GM23338 (cell line): ENCODE results near the gene MTHFD2L. TPM values are rescaled to one million over a fixed set of nuclear protein-coding genes. Genes with fewer than 3 reads are reported as not detected.

Experiments
- ATAC-seq: fragments of 200-7000 bp; cut with Tn5 transposase; 3 replicates; pipeline ENCODE4 v1.9.1; 2020
- DNase-seq: peaks from one replicate; pipeline ENCODE4 v3.0.0-alpha.2; 2015; ENCODE audit warnings: low spot score
- H2AFZ ChIP-seq: fragments of 200-600 bp; sonication (generic); 2 replicates; pipeline ENCODE4 v1.8.0; 2016; ENCODE audit warnings: antibody characterized with exemption, mild to moderate bottlenecking, moderate library complexity
- H3F3A ChIP-seq: fragments of 200-600 bp; sonication (generic); replicated peaks from 2 replicates; pipeline ENCODE4 v1.8.0; 2017; ENCODE audit warnings: antibody characterized with exemption, mixed run types, low read depth
- H3K27ac ChIP-seq: fragments of 200-600 bp; sonication (generic); 2 replicates; pipeline ENCODE4 v1.6.1; 2016; ENCODE audit warnings: low read depth
- H3K27me3 ChIP-seq: fragments of 200-600 bp; sonication (generic); 2 replicates; pipeline ENCODE4 v1.8.0; 2016; ENCODE audit warnings: mild to moderate bottlenecking, mixed run types, moderate library complexity; ENCODE audit not compliant: insufficient read depth
- H3K36me3 ChIP-seq: fragments of 200-600 bp; sonication (generic); 2 replicates; pipeline ENCODE4 v1.8.0; 2016; ENCODE audit warnings: mild to moderate bottlenecking; ENCODE audit not compliant: insufficient read depth
- H3K4me1 ChIP-seq: fragments of 200-600 bp; sonication (generic); 2 replicates; pipeline ENCODE4 v1.8.0; 2016; ENCODE audit warnings: mild to moderate bottlenecking, moderate library complexity; ENCODE audit not compliant: insufficient read depth
- H3K4me2 ChIP-seq: fragments of 200-600 bp; sonication (generic); 2 replicates; pipeline ENCODE4 v1.7.1; 2017; ENCODE audit warnings: mixed run types
- H3K4me3 ChIP-seq: fragments of 200-600 bp; sonication (generic); 2 replicates; pipeline ENCODE4 v1.6.1; 2016; ENCODE audit warnings: mixed run types
- H3K79me2 ChIP-seq: fragments of 200-600 bp; sonication (generic); replicated peaks from 2 replicates; pipeline ENCODE4 v1.8.0; 2017; ENCODE audit warnings: mild to moderate bottlenecking; ENCODE audit not compliant: insufficient read depth
- H3K9me2 ChIP-seq: fragments of 200-600 bp; sonication (generic); 2 replicates; pipeline ENCODE4 v1.8.0; 2017; ENCODE audit not compliant: insufficient read depth
- H4K20me1 ChIP-seq: fragments of 200-600 bp; sonication (generic); replicated peaks from 2 replicates; pipeline ENCODE4 v1.8.0; 2017; ENCODE audit warnings: mild to moderate bottlenecking; ENCODE audit not compliant: insufficient read depth
- H3K27ac Mint-ChIP-seq: 2 replicates; pipeline ENCODE4 v1.8.0; 2020; ENCODE audit warnings: inconsistent platforms, mild to moderate bottlenecking, moderate library complexity, mixed read lengths
- H3K27me3 Mint-ChIP-seq: 3 replicates; pipeline ENCODE4 v1.8.0; 2022; ENCODE audit warnings: low read depth, mild to moderate bottlenecking, moderate library complexity, mixed read lengths, inconsistent platforms; ENCODE audit not compliant: insufficient read depth, poor library complexity
- H3K36me3 Mint-ChIP-seq: 3 replicates; pipeline ENCODE4 v1.8.0; 2021; ENCODE audit warnings: low read depth, mild to moderate bottlenecking, inconsistent platforms, moderate library complexity, mixed read lengths
- H3K4me1 Mint-ChIP-seq: 3 replicates; pipeline ENCODE4 v1.8.0; 2020; ENCODE audit warnings: mild to moderate bottlenecking, inconsistent platforms, mixed read lengths
- H3K4me3 Mint-ChIP-seq: 3 replicates; pipeline ENCODE4 v1.8.0; 2021; ENCODE audit warnings: moderate library complexity, mild to moderate bottlenecking, inconsistent platforms, mixed read lengths
- H3K9me3 Mint-ChIP-seq: 3 replicates; pipeline ENCODE4 v1.8.0; 2020; ENCODE audit warnings: moderate library complexity, mild to moderate bottlenecking, inconsistent platforms, mixed read lengths
- CREB1 ChIP-seq: fragments of 250-450 bp; sonication (Bioruptor Pico); IDR thresholded peaks from 2 replicates; pipeline ENCODE4 v1.5.0; 2020; ENCODE audit warnings: low read depth, mild to moderate bottlenecking, moderate library complexity
- ETS1 ChIP-seq: IDR thresholded peaks from 2 replicates; pipeline ENCODE4 v1.6.1; 2016; ENCODE audit warnings: antibody characterized with exemption
- EZH2 ChIP-seq: fragments of 200-600 bp; sonication (generic); IDR thresholded peaks from one replicate; pipeline ENCODE4 v1.8.0; 2017; ENCODE audit warnings: antibody characterized with exemption, mild to moderate bottlenecking, low read depth; ENCODE audit not compliant: unreplicated experiment
- JUNB ChIP-seq: IDR thresholded peaks from one replicate; pipeline ENCODE4 v1.6.1; 2016; ENCODE audit warnings: antibody characterized with exemption; ENCODE audit not compliant: unreplicated experiment
- NANOG ChIP-seq: IDR thresholded peaks from 2 replicates; pipeline ENCODE4 v1.6.1; 2016; ENCODE audit warnings: antibody characterized with exemption, borderline replicate concordance
- POLR2AphosphoS5 ChIP-seq: IDR thresholded peaks from 2 replicates; pipeline ENCODE4 v1.6.1; 2016; ENCODE audit warnings: antibody characterized with exemption, low read depth
- ZNF114 ChIP-seq: fragments of 250-450 bp; sonication (Bioruptor Pico); IDR thresholded peaks from 2 replicates; pipeline ENCODE4 v1.5.0; 2020; ENCODE audit warnings: mild to moderate bottlenecking, moderate library complexity
- ZNF331 ChIP-seq: fragments of 250-450 bp; sonication (Bioruptor Pico); IDR thresholded peaks from 2 replicates; pipeline ENCODE4 v1.5.0; 2020; ENCODE audit warnings: low read depth, mild to moderate bottlenecking, moderate library complexity
- ZNF462 ChIP-seq: fragments of 250-450 bp; sonication (Bioruptor Pico); IDR thresholded peaks from 2 replicates; pipeline ENCODE4 v1.5.0; 2020; ENCODE audit warnings: mild to moderate bottlenecking, moderate library complexity
- polyA plus RNA-seq: library from polyadenylated mRNA; unstranded; fragments of >200 nt; fragmentation: Nextera tagmentation; extraction: Ambion mirVana; gene quantifications from 2 replicates; pipeline ENCODE4 v1.2.1, GENCODE V29; 2016
- total RNA-seq: library from RNA; depleted of rRNA; stranded (reverse); fragments of >200 nt; shearing (Covaris generic); gene quantifications from 2 replicates; pipeline ENCODE4 v1.2.3, GENCODE V29; 2014
- TF ChIP-seq, protein P1 (sequence below): IDR thresholded peaks from one replicate; pipeline ENCODE4 v1.6.1; 2018; ENCODE audit warnings: antibody characterized with exemption; ENCODE audit not compliant: unreplicated experiment

MTHFD2L gene
- total and polyA plus RNA-seq, 2 experiments from 2014 or later, result 24.4 to 35.7 TPM

- TF ChIP-seq EZH2 (no peak), ETS1 (no peak), JUNB (no peak), CREB1 (CRISPR knock-in tag) (no peak), ZNF331 (CRISPR knock-in tag) (no peak)
These were observed 9.7 kb downstream of the MTHFD2L start (continued) for GRCh38 chr4:74167585-74167984.

DNA sequence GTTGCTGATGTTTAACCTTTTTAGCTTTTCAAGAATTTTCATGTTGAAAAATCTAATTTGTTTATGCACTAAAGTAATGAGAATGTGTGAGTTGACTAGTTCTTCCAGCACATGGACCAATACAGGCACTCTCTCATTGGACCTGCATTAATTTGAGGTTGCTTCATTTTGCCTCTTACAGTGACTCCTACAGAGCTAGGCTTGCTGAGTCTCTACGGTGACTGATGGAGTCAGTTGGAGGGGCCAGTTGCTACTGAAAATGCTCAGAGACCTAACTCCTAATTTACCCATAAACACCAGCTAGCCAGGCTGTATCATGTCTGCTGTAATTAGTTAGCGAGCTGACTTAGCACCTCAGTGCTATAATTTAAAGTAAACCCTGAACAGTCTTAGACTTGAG is 10.9 kb downstream of the MTHFD2L start:
- ATAC-seq (no peak), DNase-seq (no peak)
- Histone ChIP-seq H3K36me3 (no peaks in the 10 kb centered on the region), H3K4me1 (no peaks in the 10 kb centered on the region), H3K4me2 (no peak overlapping the region), H3K79me2 (no peaks in the 10 kb centered on the region), H3K9me2 (no peaks in the 10 kb centered on the region), H4K20me1 (peaks cover 3% of the 10 kb centered on the region), H3K4me3 (no peak overlapping the region), H3K27me3 (no peaks in the 10 kb centered on the region), H2AFZ (no peak overlapping the region), H3F3A (no peaks in the 10 kb centered on the region), H3K27ac (no peak overlapping the region)
- Mint-ChIP-seq H3K4me1 (peaks cover 4% of the 10 kb centered on the region; the same call in 1 of the 3 replicates), H3K9me3 (no peaks in the 10 kb centered on the region), H3K27ac (no peak overlapping the region), H3K27me3 (no peaks in the 10 kb centered on the region), H3K36me3 (peaks cover 4% of the 10 kb centered on the region; the same call in 2 of the 3 replicates), H3K4me3 (no peak overlapping the region)
- TF ChIP-seq CREB1 (CRISPR knock-in tag) (no peak), ETS1 (no peak), POLR2AphosphoS5 (no peak), ZNF114 (no peak), EZH2 (no peak), NANOG (no peak), ZNF462 (CRISPR knock-in tag) (no peak), ZNF331 (CRISPR knock-in tag) (no peak), JUNB (no peak)
- TF ChIP-seq, protein P1, sequence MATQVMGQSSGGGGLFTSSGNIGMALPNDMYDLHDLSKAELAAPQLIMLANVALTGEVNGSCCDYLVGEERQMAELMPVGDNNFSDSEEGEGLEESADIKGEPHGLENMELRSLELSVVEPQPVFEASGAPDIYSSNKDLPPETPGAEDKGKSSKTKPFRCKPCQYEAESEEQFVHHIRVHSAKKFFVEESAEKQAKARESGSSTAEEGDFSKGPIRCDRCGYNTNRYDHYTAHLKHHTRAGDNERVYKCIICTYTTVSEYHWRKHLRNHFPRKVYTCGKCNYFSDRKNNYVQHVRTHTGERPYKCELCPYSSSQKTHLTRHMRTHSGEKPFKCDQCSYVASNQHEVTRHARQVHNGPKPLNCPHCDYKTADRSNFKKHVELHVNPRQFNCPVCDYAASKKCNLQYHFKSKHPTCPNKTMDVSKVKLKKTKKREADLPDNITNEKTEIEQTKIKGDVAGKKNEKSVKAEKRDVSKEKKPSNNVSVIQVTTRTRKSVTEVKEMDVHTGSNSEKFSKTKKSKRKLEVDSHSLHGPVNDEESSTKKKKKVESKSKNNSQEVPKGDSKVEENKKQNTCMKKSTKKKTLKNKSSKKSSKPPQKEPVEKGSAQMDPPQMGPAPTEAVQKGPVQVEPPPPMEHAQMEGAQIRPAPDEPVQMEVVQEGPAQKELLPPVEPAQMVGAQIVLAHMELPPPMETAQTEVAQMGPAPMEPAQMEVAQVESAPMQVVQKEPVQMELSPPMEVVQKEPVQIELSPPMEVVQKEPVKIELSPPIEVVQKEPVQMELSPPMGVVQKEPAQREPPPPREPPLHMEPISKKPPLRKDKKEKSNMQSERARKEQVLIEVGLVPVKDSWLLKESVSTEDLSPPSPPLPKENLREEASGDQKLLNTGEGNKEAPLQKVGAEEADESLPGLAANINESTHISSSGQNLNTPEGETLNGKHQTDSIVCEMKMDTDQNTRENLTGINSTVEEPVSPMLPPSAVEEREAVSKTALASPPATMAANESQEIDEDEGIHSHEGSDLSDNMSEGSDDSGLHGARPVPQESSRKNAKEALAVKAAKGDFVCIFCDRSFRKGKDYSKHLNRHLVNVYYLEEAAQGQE, result no peak
